GM12864 (cell line): ENCODE results near the gene TMEM242.

Source experiments
- DNase-seq: peaks from one replicate; pipeline ENCODE4 v3.0.0-alpha.2; 2011; ENCODE audit warnings: low read depth
- H3K4me3 ChIP-seq: 2 replicates; pipeline ENCODE4 v1.5.1; 2011; ENCODE audit warnings: mild to moderate bottlenecking, low read depth, low read length, control low read depth
- CTCF ChIP-seq: IDR thresholded peaks from 2 replicates; pipeline ENCODE4 v1.5.1; 2011; ENCODE audit warnings: low read depth, mild to moderate bottlenecking, moderate library complexity, low read length, control low read depth, inconsistent platforms; ENCODE audit errors: missing control alignments

The TMEM242 gene

GRCh38 chr6:157323255-157323965 lies at the start of gene TMEM242:
Gene TMEM242, minus strand, starts transcription at chr6:157323519. Its CDS starts 20 bp downstream, at chr6:157323499.
- no peak for TF ChIP-seq CTCF
- peak; percentile 79 for DNase-seq
- H3K4me3 ChIP-seq: peak within 1 kb of the TSS; percentile 75

GRCh38 chr6:157372501-157373280 lies 49.4 kb upstream of the TMEM242 start:
- H3K4me3 ChIP-seq: no peak overlapping the region
- no peak for TF ChIP-seq CTCF

GRCh38 chr6:157370755-157371154 lies 47.4 kb upstream of the TMEM242 start:
- TF ChIP-seq CTCF: no peak
- H3K4me3 ChIP-seq: no peak overlapping the region
- DNase-seq: no peak

More at GRCh38 chr6:157372501-157373280, 49.4 kb upstream of the TMEM242 start:
- no peak for DNase-seq

- H3K4me3 ChIP-seq: no peak overlapping the region
- no peak for DNase-seq
- TF ChIP-seq CTCF: no peak
Observed at GRCh38 chr6:157368359-157369049, 45.2 kb upstream of the TMEM242 start.

- no peak for DNase-seq
- TF ChIP-seq CTCF: no peak
- H3K4me3 ChIP-seq: no peak overlapping the region
Observed at GRCh38 chr6:157366648-157367047, 43.3 kb upstream of the TMEM242 start.

GRCh38 chr6:157364705-157365104 lies 41.4 kb upstream of the TMEM242 start:
- no peak overlapping the region for H3K4me3 ChIP-seq
- DNase-seq: no peak
- TF ChIP-seq CTCF: no peak
